ENCODE data around the gene CNTNAP2.

GRCh38 chr7:147251751-147252325, 1135.2 kb downstream of the CNTNAP2 start:
- TF ChIP-seq CTCF (IDR thresholded peaks at IDR 0.05) (no peak), POLR2A (IDR thresholded peaks at IDR 0.05) (no peak)

Measured in uterus (tissue), 2 donors.